ENCODE results near the gene MRPL58. TPM values are rescaled to one million over a fixed set of nuclear protein-coding genes. Genes with fewer than 3 reads are reported as not detected.

Gene MRPL58
- total RNA-seq, 1 donor from 2014 or later: 33.6 TPM

Small RNA genes within 50 kb of the gene (small RNA-seq; reads per million reads assigned to genes)
- gene AC111186.1 (not detected), gene RN7SL573P (not detected), gene RNU6-362P (not detected)

Other genes with a start within 250 kb of the MRPL58 start
- 28.5 TPM for gene NAT9, start 236.3 kb upstream of the MRPL58 start, total RNA-seq
- gene GRIN2C, start 152.8 kb upstream of the MRPL58 start, total RNA-seq: not detected
- 16.0 TPM for gene FDXR, start 139.7 kb upstream of the MRPL58 start, total RNA-seq
- 1.5 TPM for gene FADS6, start 119.0 kb upstream of the MRPL58 start, total RNA-seq
- gene USH1G, start 89.4 kb upstream of the MRPL58 start, total RNA-seq: 0.49 TPM
- not detected for gene OTOP2, start 88.4 kb upstream of the MRPL58 start, total RNA-seq
- 0.74 TPM for gene OTOP3, start 76.8 kb upstream of the MRPL58 start, total RNA-seq
- 13.0 TPM for gene HID1, start 39.9 kb upstream of the MRPL58 start, total RNA-seq
- 13.5 TPM for gene CDR2L, start 25.0 kb upstream of the MRPL58 start, total RNA-seq
- 149 TPM for gene ATP5PD, start 34.3 kb downstream of the MRPL58 start, total RNA-seq
- gene KCTD2, start 34.6 kb downstream of the MRPL58 start, total RNA-seq: 17.2 TPM
- 26.8 TPM for gene SLC16A5, start 75.3 kb downstream of the MRPL58 start, total RNA-seq
- 12.8 TPM for gene ARMC7, start 97.3 kb downstream of the MRPL58 start, total RNA-seq
- 98.5 TPM for gene NT5C, start 119.1 kb downstream of the MRPL58 start, total RNA-seq
- 48.1 TPM for gene JPT1, start 141.8 kb downstream of the MRPL58 start, total RNA-seq
- gene SUMO2, start 170.3 kb downstream of the MRPL58 start, total RNA-seq: 63.6 TPM
- 33.9 TPM for gene NUP85, start 193.0 kb downstream of the MRPL58 start, total RNA-seq
- gene GGA3, start 248.9 kb downstream of the MRPL58 start, total RNA-seq: 36.8 TPM
- 40.3 TPM for gene MRPS7, start 249.2 kb downstream of the MRPL58 start, total RNA-seq